ENCODE measurements around the gene MAN2A1.

The MAN2A1 gene

GRCh38 chr5:109668237-109668636 lies 21.5 kb upstream of the MAN2A1 start:
- DNase-seq (ENCODE audit: low spot score): no peak
- Histone ChIP-seq H3K36me3 (ENCODE audit: low read depth) (no peaks in the 10 kb centered on the region), H3K27me3 (ENCODE audit: insufficient read depth, poor library complexity, severe bottlenecking) (no peaks in the 10 kb centered on the region), H3K9me3 (ENCODE audit: severe bottlenecking) (no peaks in the 10 kb centered on the region), H3K4me3 (ENCODE audit: severe bottlenecking) (no peak overlapping the region), H3K27ac (ENCODE audit: poor library complexity, severe bottlenecking) (no peak overlapping the region), H3K4me1 (ENCODE audit: insufficient read depth, poor library complexity, severe bottlenecking) (no peaks in the 10 kb centered on the region)
- no peak for ATAC-seq (ENCODE audit: low read depth)
- TF ChIP-seq CTCF (IDR thresholded peaks at IDR 0.05; ENCODE audit: poor library complexity, severe bottlenecking): no peak

DNA sequence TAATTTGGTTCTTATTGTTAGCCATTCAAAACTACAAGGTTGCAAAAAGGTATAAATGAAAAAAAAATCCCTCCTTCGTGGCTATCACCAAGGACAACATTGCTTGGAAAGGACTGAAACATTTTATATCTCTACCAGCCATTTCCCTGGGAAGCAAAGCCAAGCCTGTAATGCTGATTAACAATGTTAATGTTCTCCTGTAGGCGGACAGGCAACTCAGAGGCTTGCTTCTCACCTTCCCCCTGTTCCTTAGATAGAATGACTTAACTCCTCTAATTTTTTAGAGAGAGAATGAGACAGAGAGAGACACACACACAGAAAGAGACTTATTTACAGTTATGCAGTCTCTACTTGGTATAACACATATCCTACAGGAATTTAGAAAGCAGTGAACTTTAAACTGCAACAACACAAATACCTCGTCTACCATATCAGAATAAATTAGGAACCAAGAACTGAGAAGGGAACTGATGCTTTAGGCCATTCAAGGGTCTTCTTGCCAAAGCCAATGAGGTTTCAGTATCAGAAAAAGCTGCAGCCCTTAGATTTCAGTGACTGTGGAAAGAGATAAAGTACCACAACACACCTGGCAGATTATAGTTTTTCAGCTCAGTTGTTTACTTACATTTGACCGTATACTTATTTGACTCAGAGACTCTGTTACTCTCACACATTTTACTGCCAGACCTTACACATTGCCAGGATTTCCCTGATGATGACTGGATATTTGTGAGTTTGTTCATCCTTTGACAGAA lies 20.9 kb upstream of the MAN2A1 start:
- no peaks in the 10 kb centered on the region for H3K36me3 ChIP-seq (ENCODE audit: low read depth)
- H3K9me3 ChIP-seq (ENCODE audit: severe bottlenecking): no peaks in the 10 kb centered on the region
- H3K4me3 ChIP-seq (ENCODE audit: severe bottlenecking): no peak overlapping the region
- TF ChIP-seq CTCF (IDR thresholded peaks at IDR 0.05; ENCODE audit: poor library complexity, severe bottlenecking): no peak
- ATAC-seq (ENCODE audit: low read depth) (no peak), DNase-seq (ENCODE audit: low spot score) (no peak)
- no peaks in the 10 kb centered on the region for H3K4me1 ChIP-seq (ENCODE audit: insufficient read depth, poor library complexity, severe bottlenecking)
- no peak overlapping the region for H3K27ac ChIP-seq (ENCODE audit: poor library complexity, severe bottlenecking)
- H3K27me3 ChIP-seq (ENCODE audit: insufficient read depth, poor library complexity, severe bottlenecking): no peaks in the 10 kb centered on the region

DNA sequence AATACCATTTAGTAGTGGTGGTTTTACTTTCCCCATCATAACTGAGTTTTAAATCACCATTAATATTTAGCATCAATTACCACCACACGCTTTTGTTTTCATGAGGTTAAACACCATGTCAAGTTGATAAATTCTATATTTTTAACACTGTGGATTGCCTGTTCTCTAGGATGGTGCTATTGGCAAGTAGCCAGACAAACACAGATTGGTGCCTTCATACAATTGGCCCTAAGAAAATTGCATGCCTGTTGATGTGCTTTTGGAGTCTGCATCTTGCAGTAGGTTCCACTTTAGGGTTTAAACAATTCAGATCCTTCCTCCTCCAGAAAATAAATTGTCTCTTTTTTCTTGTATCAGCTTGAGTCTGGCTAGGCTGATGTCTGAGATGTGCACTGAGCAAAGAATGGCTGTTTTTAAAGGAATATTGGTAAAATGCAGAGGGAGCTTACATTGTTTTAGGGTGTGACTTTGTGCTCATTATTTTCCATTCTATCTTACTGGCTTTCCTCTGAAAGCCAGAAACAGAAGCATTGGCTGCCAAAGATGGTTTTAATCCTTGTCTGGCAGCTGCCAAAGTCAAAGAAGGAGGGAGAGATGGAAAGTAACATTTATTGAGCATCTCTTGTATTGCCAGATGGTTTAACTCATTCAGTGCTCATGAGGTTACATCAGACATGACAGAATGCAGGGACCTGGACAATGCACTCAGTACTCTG lies 19.6 kb upstream of the MAN2A1 start:
- H3K4me3 ChIP-seq (ENCODE audit: severe bottlenecking): no peak overlapping the region
- no peaks in the 10 kb centered on the region for H3K36me3 ChIP-seq (ENCODE audit: low read depth)
- H3K9me3 ChIP-seq (ENCODE audit: severe bottlenecking): no peaks in the 10 kb centered on the region
- ATAC-seq (ENCODE audit: low read depth): no peak
- TF ChIP-seq CTCF (IDR thresholded peaks at IDR 0.05; ENCODE audit: poor library complexity, severe bottlenecking): no peak
- no peaks in the 10 kb centered on the region for H3K27me3 ChIP-seq (ENCODE audit: insufficient read depth, poor library complexity, severe bottlenecking)
- DNase-seq (ENCODE audit: low spot score): no peak
- no peak overlapping the region for H3K27ac ChIP-seq (ENCODE audit: poor library complexity, severe bottlenecking)
- no peaks in the 10 kb centered on the region for H3K4me1 ChIP-seq (ENCODE audit: insufficient read depth, poor library complexity, severe bottlenecking)

- Histone ChIP-seq H3K27me3 (ENCODE audit: insufficient read depth, poor library complexity, severe bottlenecking) (no peaks in the 10 kb centered on the region), H3K27ac (ENCODE audit: poor library complexity, severe bottlenecking) (no peak overlapping the region), H3K4me1 (ENCODE audit: insufficient read depth, poor library complexity, severe bottlenecking) (no peaks in the 10 kb centered on the region), H3K4me3 (ENCODE audit: severe bottlenecking) (no peak overlapping the region), H3K9me3 (ENCODE audit: severe bottlenecking) (no peaks in the 10 kb centered on the region), H3K36me3 (ENCODE audit: low read depth) (no peaks in the 10 kb centered on the region)
- no peak for TF ChIP-seq CTCF (IDR thresholded peaks at IDR 0.05; ENCODE audit: poor library complexity, severe bottlenecking)
- ATAC-seq (ENCODE audit: low read depth): no peak
- no peak for DNase-seq (ENCODE audit: low spot score)
These were observed 18.6 kb upstream of the MAN2A1 start for GRCh38 chr5:109671136-109671535.

GRCh38 chr5:109674596-109674995 lies 15.1 kb upstream of the MAN2A1 start:
- Histone ChIP-seq H3K36me3 (ENCODE audit: low read depth) (no peaks in the 10 kb centered on the region), H3K4me1 (ENCODE audit: insufficient read depth, poor library complexity, severe bottlenecking) (no peaks in the 10 kb centered on the region), H3K27me3 (ENCODE audit: insufficient read depth, poor library complexity, severe bottlenecking) (no peaks in the 10 kb centered on the region), H3K9me3 (ENCODE audit: severe bottlenecking) (no peaks in the 10 kb centered on the region), H3K4me3 (ENCODE audit: severe bottlenecking) (no peak overlapping the region), H3K27ac (ENCODE audit: poor library complexity, severe bottlenecking) (no peak overlapping the region)
- no peak for DNase-seq (ENCODE audit: low spot score)
- no peak for TF ChIP-seq CTCF (IDR thresholded peaks at IDR 0.05; ENCODE audit: poor library complexity, severe bottlenecking)
- ATAC-seq (ENCODE audit: low read depth): no peak

All from RWPE2 (cell line).